GM12864 (cell line): ENCODE data around the gene ZNRF4.

Experiments used
- DNase-seq: peaks from one replicate; pipeline ENCODE4 v3.0.0-alpha.2; 2011; ENCODE audit warnings: low read depth
- H3K4me3 ChIP-seq: 2 replicates; pipeline ENCODE4 v1.5.1; 2011; ENCODE audit warnings: mild to moderate bottlenecking, low read depth, low read length, control low read depth
- CTCF ChIP-seq: IDR thresholded peaks from 2 replicates; pipeline ENCODE4 v1.5.1; 2011; ENCODE audit warnings: low read depth, mild to moderate bottlenecking, moderate library complexity, low read length, control low read depth, inconsistent platforms; ENCODE audit errors: missing control alignments

ZNRF4 gene

GRCh38 chr19:5470264-5470671 is 15.1 kb downstream of the ZNRF4 start:
- H3K4me3 ChIP-seq = no peak overlapping the region
- no peak for DNase-seq
- no peak for TF ChIP-seq CTCF

GRCh38 chr19:5472286-5472685 is 17.1 kb downstream of the ZNRF4 start:
- no peak for TF ChIP-seq CTCF
- H3K4me3 ChIP-seq = no peak overlapping the region
- DNase-seq = no peak

GRCh38 chr19:5473646-5474045 is 18.4 kb downstream of the ZNRF4 start:
- H3K4me3 ChIP-seq = no peak overlapping the region
- DNase-seq = no peak
- TF ChIP-seq CTCF = no peak

- no peak for DNase-seq
- no peak for TF ChIP-seq CTCF
- no peak overlapping the region for H3K4me3 ChIP-seq
Measured at GRCh38 chr19:5477451-5478215, 22.4 kb downstream of the ZNRF4 start.

- no peak for TF ChIP-seq CTCF
- H3K4me3 ChIP-seq = no peak overlapping the region
Measured at GRCh38 chr19:5478241-5478924, 23.2 kb downstream of the ZNRF4 start.

GRCh38 chr19:5478925-5479588 is 23.8 kb downstream of the ZNRF4 start:
- H3K4me3 ChIP-seq = no peak overlapping the region
- no peak for TF ChIP-seq CTCF
- DNase-seq = no peak

More at GRCh38 chr19:5478241-5478924, 23.2 kb downstream of the ZNRF4 start:
- no peak for DNase-seq
